ENCODE data around the gene CACNA2D2. TPM values are rescaled to one million over a fixed set of nuclear protein-coding genes. Genes with fewer than 3 reads are reported as not detected.

Gene CACNA2D2
- total RNA-seq, 1 experiment from 2014 or later, result 0.56 TPM

- DNase-seq (ENCODE audit: low read depth), result peak; percentile 92
Observed at GRCh38 chr3:50327943-50328691, 175.3 kb downstream of the CACNA2D2 start, which contains the start of gene TUSC2. TSS of gene TUSC2 (minus strand) at chr3:50328223. CDS start at chr3:50328099, 124 bp downstream.

DNA sequence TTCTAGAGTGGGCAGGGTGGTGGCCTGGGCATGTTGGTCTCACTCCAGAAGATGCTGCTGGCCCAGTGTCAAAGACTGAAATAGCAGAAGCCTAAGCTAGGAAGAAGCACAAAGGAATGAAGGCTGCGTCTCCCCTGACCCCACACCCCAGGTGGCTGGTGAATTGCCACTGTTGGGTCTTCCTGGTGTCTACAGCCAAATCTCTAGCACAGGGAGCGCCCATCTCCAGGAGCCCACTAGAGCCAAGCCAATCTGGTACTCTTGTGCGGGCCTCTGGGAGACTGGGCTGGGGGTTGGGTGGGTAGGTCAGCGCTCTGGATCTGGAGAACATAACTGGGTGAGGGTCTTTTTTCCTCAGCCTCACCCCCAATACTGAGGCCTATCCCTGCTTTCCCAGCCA, 176.3 kb downstream of the CACNA2D2 start:
- no peak for DNase-seq (ENCODE audit: low read depth)

DNA sequence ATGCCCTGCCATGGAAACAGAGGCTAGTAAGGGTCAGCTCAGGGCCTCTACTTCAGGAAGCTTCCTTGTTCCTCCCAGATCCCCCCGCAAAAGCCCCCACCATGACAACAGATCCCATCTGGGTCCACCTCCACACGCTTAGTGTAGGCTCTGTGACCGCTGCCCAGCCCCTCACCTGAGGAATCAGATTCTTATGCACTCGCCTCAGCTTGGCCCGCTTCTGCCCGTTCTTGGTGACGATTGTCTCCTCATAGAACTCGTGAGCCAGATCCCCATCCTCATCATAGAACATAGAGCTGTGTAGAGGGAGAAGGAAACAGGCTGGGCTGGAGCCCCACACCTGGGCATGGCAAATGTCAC, 177.3 kb downstream of the CACNA2D2 start:
- DNase-seq (ENCODE audit: low read depth), result no peak

- no peak for DNase-seq (ENCODE audit: low read depth)
Observed at GRCh38 chr3:50325497-50326181, 177.8 kb downstream of the CACNA2D2 start.

- DNase-seq (ENCODE audit: low read depth), result no peak
Observed at GRCh38 chr3:50325113-50325480, 178.3 kb downstream of the CACNA2D2 start.

- DNase-seq (ENCODE audit: low read depth), result peak; percentile 62
Observed at GRCh38 chr3:50324351-50325112, 178.9 kb downstream of the CACNA2D2 start.

- no peak for DNase-seq (ENCODE audit: low read depth)
Observed at GRCh38 chr3:50323614-50324199, 179.7 kb downstream of the CACNA2D2 start.

DNA sequence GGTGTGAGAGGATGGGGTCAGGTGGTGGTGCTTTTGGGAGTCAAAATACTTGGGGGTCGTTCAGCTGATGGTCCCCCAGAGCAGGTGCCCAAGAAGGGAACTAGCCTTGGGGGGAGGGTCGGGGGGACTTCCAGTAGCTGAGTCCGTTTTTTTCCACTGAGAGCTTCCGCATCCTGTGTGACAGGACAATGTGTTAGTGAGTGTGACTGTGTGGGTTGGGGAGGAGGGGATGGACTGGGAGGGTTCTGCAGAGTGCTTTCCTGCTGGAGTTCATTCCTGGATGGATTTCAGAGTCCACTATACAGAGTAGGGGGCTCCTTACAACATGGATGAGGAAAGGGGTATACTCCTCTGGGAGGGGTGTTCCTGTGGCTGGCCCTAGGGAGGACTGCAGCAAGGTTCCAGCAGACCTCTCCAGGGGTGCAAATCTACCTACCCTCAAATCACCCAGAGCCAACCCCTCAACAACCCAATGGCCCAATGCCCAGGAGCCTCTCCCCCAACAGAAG, 180.3 kb downstream of the CACNA2D2 start:
- DNase-seq (ENCODE audit: low read depth), result no peak

DNA sequence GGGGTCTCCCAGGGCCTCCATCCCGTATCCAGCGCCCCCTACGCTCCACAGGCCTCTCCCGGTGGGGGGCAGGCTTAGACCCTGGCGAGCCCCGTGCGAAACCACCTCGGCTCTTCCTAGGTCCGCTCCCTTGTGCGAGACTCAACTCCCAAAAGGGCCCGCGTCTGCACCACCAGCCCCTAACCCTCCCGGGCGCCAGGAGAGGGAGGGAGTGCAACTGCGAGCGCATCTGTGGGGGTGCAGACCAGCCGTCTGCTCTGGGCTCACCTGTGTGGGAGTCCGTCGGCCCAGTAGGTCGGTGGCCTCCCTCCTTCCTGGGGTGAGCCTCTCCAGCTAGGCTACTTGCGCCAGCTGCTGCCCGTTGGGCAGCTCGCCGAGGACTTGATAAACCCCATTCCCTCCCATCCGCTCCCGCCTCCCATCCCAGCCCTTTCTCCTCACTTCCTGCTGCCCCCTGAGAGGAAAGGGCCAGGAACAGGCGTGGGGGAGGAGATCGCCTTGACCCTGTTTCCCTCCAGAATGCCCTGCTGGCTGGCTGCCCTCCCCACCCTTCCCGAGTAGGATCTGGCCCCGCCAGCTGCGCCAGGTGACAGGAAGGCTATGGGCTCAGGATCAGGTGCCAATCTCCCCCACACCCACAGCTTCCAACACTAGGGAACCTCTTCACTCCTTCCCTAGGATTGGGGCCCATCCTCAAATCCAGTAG, 180.9 kb downstream of the CACNA2D2 start, which contains the start of gene HYAL2:
TSS of gene HYAL2 (minus strand) at position 360 of the 706 bp plus-strand sequence. CDS start 2,256 bp downstream, outside the sequence.
- no peak for DNase-seq (ENCODE audit: low read depth)

GRCh38 chr3:50322115-50322385, 181.4 kb downstream of the CACNA2D2 start:
- DNase-seq (ENCODE audit: low read depth), result no peak

- peak; percentile 79 for DNase-seq (ENCODE audit: low read depth)
Observed at GRCh38 chr3:50321336-50322114, 181.9 kb downstream of the CACNA2D2 start.

DNA sequence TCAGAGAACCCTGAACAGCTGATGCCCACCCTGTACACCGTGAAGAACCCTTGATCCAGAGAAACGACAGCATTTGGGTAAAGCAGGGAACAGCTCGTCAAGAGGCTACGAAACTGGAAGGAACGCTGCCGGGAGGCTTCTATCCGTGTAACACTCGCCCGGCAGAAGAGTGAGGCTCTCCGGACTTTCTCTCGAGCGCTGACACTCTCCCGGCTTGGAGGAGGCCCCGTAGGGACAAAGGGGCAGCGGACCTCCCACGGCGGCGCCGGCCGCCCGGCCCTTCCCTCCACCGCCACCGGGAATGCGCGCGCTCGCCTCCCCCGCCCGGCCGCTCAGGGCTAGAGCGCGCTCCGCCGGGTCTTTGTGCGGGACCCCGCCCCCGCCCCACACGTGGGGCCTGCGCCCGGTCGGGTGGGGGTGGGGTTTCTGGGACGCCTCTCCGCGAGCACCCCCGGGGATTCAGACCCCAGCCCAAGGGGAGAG, 182.5 kb downstream of the CACNA2D2 start:
- peak; percentile 51 for DNase-seq (ENCODE audit: low read depth)

- DNase-seq (ENCODE audit: low read depth), result no peak
Observed at GRCh38 chr3:50319894-50320625, 183.4 kb downstream of the CACNA2D2 start.

DNA sequence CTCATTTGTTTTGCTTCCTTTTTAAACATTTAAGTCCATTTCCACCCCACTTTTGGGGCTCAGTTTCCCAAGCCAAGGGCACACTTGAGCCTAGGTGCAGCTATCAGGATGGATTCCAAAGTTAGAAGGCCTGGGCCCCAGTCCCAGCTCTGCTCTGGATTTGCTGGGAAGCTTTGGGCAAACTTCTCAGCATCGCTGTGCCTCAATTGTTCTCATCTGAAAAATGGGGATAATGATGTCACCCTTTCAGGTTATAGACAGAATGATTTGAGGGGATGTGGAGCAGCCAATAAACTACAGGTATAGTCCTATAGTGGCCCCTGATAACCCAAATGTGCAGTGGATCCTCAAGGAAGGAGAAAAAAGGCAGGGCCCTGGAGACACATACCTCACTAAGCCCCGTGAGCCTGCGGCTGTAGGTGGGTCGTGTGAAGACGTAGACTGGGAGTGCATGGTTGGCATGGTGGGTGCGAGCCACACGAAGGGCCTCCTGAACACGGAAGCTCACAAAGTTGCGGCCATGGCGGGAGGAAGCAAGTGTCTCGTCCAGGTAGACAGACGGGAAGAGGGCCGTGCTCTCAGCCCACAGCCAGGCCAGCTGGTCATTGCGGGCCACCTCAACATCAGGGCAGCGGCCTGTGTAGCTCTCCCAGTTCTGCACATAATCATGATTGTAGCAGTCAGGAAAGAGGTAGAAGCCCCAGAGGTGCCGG, 184.1 kb downstream of the CACNA2D2 start:
- DNase-seq (ENCODE audit: low read depth), result no peak

DNA sequence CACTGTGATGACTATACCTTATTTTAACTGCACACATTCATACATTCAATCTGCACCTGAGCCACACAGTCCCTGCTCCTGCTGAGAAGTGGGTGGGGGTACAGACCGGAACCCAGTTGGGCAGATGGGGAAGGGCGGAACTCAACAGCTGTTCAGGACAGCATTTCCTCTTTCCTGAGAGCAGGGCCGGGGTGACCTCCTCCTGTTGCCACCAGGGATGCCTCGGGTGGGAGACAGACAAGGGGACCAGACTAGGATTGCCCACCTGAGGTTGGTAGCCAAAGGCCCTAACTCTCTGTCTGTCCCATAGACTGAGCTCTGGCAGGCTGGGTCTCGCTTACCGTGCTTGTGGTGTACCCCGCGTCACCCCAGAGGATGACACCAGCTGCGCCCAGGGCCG, 184.8 kb downstream of the CACNA2D2 start:
- DNase-seq (ENCODE audit: low read depth), result no peak

DNA sequence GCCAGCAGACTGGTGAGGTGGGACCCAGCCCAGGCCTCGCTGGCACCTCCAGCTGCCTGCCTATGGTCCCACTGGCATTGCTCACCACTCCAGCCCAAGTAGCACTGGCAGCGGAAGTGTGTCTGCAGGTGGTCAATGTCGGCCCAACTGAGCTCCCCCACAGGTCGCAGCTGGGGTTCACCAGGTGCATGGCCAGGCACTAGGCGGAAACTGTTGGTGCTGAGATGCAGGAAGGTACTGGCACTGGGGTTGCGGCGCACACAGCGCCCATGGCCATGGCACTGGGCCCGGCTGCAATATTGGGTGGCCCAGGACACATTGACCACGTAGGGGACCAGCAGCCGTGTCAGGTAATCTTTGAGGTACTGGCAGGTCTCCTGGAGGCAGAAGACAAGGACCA, 185.3 kb downstream of the CACNA2D2 start:
- no peak for DNase-seq (ENCODE audit: low read depth)

DNA sequence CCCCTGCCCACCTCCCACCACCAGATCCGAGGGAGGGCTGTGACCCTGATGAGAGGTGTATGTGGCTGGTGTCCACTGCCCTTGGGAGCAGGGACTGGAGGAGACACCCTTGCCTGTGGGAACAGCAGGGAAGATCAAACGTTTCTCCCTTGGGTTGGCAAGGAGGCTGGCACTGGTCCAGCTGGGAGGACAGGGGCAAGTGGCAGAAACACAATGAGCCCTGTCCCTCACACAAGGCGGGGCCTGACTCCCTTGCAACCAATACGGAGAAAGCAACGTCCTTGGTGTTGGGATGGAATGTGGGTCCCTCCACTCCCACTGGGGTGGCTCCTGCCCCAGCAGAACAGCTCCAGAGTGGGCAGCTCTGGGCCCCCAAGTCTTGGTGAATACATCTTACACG, 186.1 kb downstream of the CACNA2D2 start:
- no peak for DNase-seq (ENCODE audit: low read depth)

DNA sequence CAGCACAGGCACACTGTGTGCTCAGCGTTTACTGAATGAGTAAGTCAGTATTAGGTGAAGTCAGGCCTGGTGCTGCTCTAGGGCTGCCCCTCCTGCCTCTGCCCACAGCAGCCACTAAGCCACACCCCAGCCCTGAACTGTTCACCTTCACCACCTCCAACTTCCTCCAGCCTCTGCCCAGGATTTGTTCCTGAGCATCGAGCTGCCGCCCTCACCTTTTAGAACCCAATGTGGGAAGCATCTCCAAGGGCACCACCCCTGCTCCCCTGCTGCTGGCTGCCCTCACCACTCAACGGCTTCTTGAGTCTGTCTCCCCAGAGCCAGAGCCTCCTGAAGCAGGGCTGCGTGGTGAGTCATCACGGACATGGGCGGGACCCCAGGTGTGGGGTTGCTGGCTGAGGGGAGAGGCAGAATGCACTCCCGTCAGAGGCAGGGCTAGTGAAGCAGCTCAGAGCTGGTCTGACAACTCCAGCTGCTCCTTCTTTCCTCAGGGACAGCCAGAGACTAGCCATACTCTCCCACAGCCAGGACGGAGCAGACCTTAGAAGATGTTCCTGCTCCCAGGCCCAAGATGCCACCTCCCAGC, 186.7 kb downstream of the CACNA2D2 start:
- DNase-seq (ENCODE audit: low read depth), result peak; percentile 91

All from HT1080 (cell line).